NT2/D1 (cell line): ENCODE results near the gene POGZ.

Experiments
- SUZ12 ChIP-seq: IDR thresholded peaks from 2 replicates; pipeline ENCODE4 v1.6.1; 2011; ENCODE audit not compliant: insufficient read length, insufficient read depth; ENCODE audit errors: extremely low read depth
- YY1 ChIP-seq: IDR thresholded peaks from 2 replicates; pipeline ENCODE4 v1.6.1; 2011; ENCODE audit not compliant: insufficient read length, insufficient read depth
- ZNF274 ChIP-seq: IDR thresholded peaks from 2 replicates; pipeline ENCODE4 v1.6.1; 2011; ENCODE audit warnings: mild to moderate bottlenecking, low read depth, low read length

- TF ChIP-seq ZNF274 = no peak
- TF ChIP-seq YY1 = no peak
- no peak for TF ChIP-seq SUZ12
Measured at GRCh38 chr1:151501474-151501873, 42.2 kb upstream of the POGZ start.
